ENCODE measurements around the gene SMARCB1.

SMARCB1 gene

DNA sequence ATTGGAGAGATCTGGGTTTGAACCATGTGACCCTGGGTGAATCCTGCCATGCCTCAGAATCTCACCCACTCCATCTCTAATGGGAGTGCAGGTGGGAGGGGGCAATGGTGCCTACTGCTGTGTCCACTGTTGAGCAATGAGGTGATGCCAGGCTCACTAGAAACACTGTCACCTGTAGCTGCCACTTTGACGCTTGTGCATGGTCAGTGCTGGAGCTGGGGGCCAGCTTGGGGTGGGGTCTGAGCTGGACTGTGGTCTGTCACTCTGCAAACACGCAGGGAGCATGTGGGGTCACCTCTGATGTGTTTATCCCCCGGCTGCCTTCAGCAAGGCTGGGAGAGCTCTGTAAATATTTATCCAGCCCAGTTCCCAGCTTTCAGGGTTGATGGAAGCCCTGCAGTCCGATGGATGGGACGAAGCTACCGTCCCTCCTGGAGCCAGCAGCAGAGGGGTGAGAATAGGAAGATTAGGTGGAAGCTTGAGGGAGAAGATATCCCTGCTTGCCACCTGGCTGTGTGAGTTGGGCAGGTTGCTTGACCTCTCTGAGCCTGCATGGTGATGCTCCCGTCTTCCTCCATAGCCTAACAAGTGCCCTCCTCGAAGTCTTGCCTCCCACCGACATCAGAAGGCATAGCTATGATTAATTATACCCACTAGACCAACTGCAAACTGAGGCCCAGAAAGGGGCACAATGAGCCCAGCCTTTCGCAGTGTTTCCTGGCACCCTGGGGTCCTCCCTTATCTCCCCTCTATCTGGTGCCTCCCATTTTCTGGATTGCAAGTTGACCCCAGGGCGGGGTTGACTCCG, 12.4 kb upstream of the SMARCB1 start:
- Histone ChIP-seq H3K4me3 (ENCODE audit: low read depth, low read length) (no peak overlapping the region), H3K36me3 (no peaks in the 10 kb centered on the region), H3K27ac (no peak overlapping the region), H3K9me3 (ENCODE audit: severe bottlenecking) (no peaks in the 10 kb centered on the region), H3K27me3 (ENCODE audit: insufficient read depth, low read depth, severe bottlenecking) (no peaks in the 10 kb centered on the region)
- TF ChIP-seq, protein P1, sequence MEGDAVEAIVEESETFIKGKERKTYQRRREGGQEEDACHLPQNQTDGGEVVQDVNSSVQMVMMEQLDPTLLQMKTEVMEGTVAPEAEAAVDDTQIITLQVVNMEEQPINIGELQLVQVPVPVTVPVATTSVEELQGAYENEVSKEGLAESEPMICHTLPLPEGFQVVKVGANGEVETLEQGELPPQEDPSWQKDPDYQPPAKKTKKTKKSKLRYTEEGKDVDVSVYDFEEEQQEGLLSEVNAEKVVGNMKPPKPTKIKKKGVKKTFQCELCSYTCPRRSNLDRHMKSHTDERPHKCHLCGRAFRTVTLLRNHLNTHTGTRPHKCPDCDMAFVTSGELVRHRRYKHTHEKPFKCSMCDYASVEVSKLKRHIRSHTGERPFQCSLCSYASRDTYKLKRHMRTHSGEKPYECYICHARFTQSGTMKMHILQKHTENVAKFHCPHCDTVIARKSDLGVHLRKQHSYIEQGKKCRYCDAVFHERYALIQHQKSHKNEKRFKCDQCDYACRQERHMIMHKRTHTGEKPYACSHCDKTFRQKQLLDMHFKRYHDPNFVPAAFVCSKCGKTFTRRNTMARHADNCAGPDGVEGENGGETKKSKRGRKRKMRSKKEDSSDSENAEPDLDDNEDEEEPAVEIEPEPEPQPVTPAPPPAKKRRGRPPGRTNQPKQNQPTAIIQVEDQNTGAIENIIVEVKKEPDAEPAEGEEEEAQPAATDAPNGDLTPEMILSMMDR (IDR thresholded peaks at IDR 0.05; ENCODE audit: low read depth, low read length), result no peak
- DNase-seq, result no peak

DNA sequence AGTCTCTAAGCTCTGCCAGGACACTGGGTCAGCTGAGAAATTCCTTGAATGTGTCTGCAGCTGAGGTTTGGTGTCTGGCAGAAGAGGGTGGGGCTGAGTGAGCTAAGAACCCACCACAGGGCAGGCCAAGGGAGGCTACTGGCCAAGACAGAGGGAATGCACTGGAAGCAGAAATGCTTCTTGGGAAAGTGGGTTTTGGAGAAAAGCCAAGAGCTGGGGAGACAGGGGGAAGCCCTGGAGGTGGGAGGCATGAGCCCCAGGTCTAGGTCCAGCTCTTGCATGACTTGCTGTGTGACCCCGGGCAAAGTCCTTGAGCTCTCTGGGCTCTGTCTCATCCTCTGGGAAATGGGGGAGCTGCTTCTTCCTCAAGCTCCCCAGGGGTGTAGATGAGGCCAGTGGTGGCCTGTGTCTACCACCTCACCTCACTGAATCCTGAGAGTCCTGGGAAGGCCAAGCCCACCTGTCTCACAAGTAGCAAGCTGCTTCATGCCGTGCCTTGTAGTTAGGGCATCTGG, 11.8 kb upstream of the SMARCB1 start:
- no peak for DNase-seq

DNA sequence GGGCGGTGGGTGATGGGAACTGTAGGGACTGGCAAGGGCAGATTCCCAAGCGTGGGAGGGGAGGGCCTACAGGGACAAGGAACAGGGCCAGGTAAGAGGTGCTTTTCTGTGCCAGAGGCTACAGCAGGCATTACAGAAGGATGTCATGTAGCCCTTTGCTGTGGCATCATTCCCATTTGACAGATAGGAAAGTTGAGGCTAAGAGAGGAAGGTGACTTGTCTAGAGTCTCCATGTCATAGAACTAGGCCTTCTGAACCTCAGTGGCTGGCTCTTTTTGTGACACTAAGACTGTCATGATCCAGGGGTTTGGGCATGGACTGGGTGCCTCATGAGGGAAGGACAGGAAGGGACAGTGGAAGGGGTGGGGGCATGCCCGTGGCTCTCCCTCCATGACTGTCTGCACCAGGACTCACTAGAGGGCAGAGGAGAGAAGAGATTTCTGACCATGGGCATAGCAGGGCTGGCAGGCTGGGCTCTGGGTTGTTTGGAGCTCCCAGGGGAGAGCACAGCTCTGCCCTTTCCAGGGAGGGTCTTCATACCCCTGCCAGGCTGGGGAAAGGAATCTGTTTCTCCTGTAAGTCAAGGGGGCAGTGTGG, 10.9 kb upstream of the SMARCB1 start:
- no peak for DNase-seq
- TF ChIP-seq, protein P1 (IDR thresholded peaks at IDR 0.05; ENCODE audit: low read depth, low read length), result no peak
- H3K27ac ChIP-seq, result no peak overlapping the region
- no peaks in the 10 kb centered on the region for H3K36me3 ChIP-seq
- no peak overlapping the region for H3K4me3 ChIP-seq (ENCODE audit: low read depth, low read length)
- no peaks in the 10 kb centered on the region for H3K27me3 ChIP-seq (ENCODE audit: insufficient read depth, low read depth, severe bottlenecking)
- no peaks in the 10 kb centered on the region for H3K9me3 ChIP-seq (ENCODE audit: severe bottlenecking)

More for the DNA sequence above, 11.8 kb upstream of the SMARCB1 start:
- Histone ChIP-seq H3K4me3 (ENCODE audit: low read depth, low read length) (no peak overlapping the region), H3K9me3 (ENCODE audit: severe bottlenecking) (no peaks in the 10 kb centered on the region), H3K27ac (no peak overlapping the region), H3K36me3 (no peaks in the 10 kb centered on the region), H3K27me3 (ENCODE audit: insufficient read depth, low read depth, severe bottlenecking) (no peaks in the 10 kb centered on the region)
- TF ChIP-seq, protein P1 (IDR thresholded peaks at IDR 0.05; ENCODE audit: low read depth, low read length), result no peak

DNA sequence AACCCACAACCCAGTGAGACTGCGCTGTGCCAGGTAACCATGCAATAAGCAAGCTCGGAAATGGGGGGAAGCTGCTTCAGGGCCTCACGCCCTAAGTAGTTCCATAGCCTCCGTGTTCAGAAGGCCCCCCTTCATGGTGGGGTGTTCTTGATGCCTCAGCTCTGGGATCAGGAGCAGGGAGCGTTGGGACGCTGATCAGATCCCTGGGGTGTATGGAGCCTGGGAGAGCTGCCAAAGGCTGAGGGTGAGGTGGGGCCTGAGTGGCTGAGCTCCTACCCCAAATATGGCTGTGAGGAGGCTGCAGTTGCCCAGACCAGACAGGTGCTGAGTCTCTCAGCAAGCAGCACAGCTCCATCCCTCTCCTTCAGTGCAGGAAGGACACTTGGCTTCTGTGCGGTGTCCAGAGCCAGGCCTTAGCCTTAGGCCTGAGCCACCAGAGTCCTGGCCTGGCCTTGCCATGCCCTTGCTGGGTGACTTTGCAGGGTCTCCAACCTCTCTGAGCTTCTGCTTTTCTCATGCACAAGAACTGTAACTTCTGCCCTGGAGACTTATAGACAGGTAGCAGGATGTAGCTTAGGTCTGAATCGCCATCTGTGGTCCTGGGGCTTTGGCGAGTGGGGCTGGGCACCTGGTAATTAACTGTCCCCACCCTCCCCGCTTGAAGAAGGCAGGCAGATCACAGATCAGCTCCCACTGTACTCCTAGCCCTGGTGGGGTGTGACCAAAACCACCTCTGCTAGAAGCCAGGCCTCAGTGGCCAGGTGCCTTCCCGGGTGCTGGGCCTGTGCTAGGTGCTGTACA, 8.8 kb upstream of the SMARCB1 start:
- Histone ChIP-seq H3K36me3 (no peaks in the 10 kb centered on the region), H3K4me3 (ENCODE audit: low read depth, low read length) (no peak overlapping the region), H3K9me3 (ENCODE audit: severe bottlenecking) (no peaks in the 10 kb centered on the region), H3K27me3 (ENCODE audit: insufficient read depth, low read depth, severe bottlenecking) (no peaks in the 10 kb centered on the region), H3K27ac (peak overlapping the region; percentile 57)
- TF ChIP-seq, protein P1 (IDR thresholded peaks at IDR 0.05; ENCODE audit: low read depth, low read length), result no peak
- peak; percentile 69 for DNase-seq

DNA sequence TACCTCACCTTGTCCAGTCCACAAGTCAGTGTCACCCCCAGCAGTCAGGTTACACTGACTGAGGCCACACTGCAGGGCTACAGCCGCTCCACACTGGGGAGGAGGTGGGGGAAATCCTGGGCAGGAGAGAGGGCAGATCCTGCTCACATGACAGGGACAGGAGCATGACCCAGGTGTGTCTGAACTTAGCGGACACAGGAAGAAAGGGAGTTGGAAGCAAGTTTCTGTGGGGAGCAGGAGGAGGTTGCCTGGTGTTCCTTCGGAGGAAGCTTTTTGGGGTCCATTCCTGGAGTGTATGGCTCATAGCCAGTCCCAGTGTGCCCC, 8.2 kb upstream of the SMARCB1 start:
- H3K9me3 ChIP-seq (ENCODE audit: severe bottlenecking), result no peaks in the 10 kb centered on the region
- no peak overlapping the region for H3K4me3 ChIP-seq (ENCODE audit: low read depth, low read length)
- no peak for DNase-seq
- H3K27ac ChIP-seq, result peak overlapping the region; percentile 53
- H3K36me3 ChIP-seq, result no peaks in the 10 kb centered on the region
- TF ChIP-seq, protein P1 (IDR thresholded peaks at IDR 0.05; ENCODE audit: low read depth, low read length), result no peak
- H3K27me3 ChIP-seq (ENCODE audit: insufficient read depth, low read depth, severe bottlenecking), result no peaks in the 10 kb centered on the region

Data from WERI-Rb-1 (cell line).